NCI-H82 treated with DMSO at 0.1 percent for 48 hours (cell line): ENCODE data around the gene AP2A2.

Experiments
- DNase-seq: peaks from one replicate; lab custom pipeline; 2025; ENCODE audit not compliant: unreplicated experiment; lab: John Stamatoyannopoulos, UW

The AP2A2 gene

GRCh38 chr11:1026641-1027482 is 101.2 kb downstream of the AP2A2 start:
- no peak for DNase-seq

GRCh38 chr11:1027483-1028290 is 102.0 kb downstream of the AP2A2 start:
- no peak for DNase-seq

GRCh38 chr11:1028291-1028540 is 102.5 kb downstream of the AP2A2 start:
- DNase-seq: no peak

- DNase-seq: no peak
Observed at GRCh38 chr11:1028616-1029015, 102.9 kb downstream of the AP2A2 start.

GRCh38 chr11:1029051-1029450 is 103.4 kb downstream of the AP2A2 start:
- no peak for DNase-seq

- DNase-seq: no peak
Observed at GRCh38 chr11:1029654-1030053, 104.0 kb downstream of the AP2A2 start.

GRCh38 chr11:1030086-1030485 is 104.4 kb downstream of the AP2A2 start:
- no peak for DNase-seq

- no peak for DNase-seq
Observed at GRCh38 chr11:1030556-1030955, 104.9 kb downstream of the AP2A2 start.

GRCh38 chr11:1031121-1031899 is 105.6 kb downstream of the AP2A2 start:
- no peak for DNase-seq

GRCh38 chr11:1032310-1032891 is 106.7 kb downstream of the AP2A2 start:
- DNase-seq: no peak

GRCh38 chr11:1033016-1033798 is 107.5 kb downstream of the AP2A2 start:
- no peak for DNase-seq

- DNase-seq: no peak
Observed at GRCh38 chr11:1034001-1034400, 108.3 kb downstream of the AP2A2 start.

GRCh38 chr11:1034456-1035295 is 109.0 kb downstream of the AP2A2 start:
- no peak for DNase-seq

- no peak for DNase-seq
Observed at GRCh38 chr11:1035577-1036283, 110.1 kb downstream of the AP2A2 start.

GRCh38 chr11:1036303-1036923 is 110.7 kb downstream of the AP2A2 start, which contains the start of gene MUC6:
Gene MUC6, minus strand, starts transcription at chr11:1036718. Its CDS starts 63 bp downstream, at chr11:1036655.
- DNase-seq: no peak

- DNase-seq: no peak
Observed at GRCh38 chr11:1036931-1037330, 111.3 kb downstream of the AP2A2 start.

- DNase-seq: no peak
Observed at GRCh38 chr11:1037506-1038055, 111.9 kb downstream of the AP2A2 start.

GRCh38 chr11:1038361-1038760 is 112.7 kb downstream of the AP2A2 start:
- no peak for DNase-seq
